IMR-90 (cell line): ENCODE data around the gene CYP39A1. TPM values are rescaled to one million over a fixed set of nuclear protein-coding genes. Genes with fewer than 3 reads are reported as not detected.

Experiments used
- ATAC-seq: fragments of 200-7000 bp; cut with Tn5 transposase; 2 replicates; pipeline ENCODE4 v1.9.1; 2020; ENCODE audit warnings: low read depth, mild to moderate bottlenecking, moderate library complexity
- BruUV-seq: library from RNA; stranded (reverse); fragments of 400-500 nt; replicated peaks from 2 replicates; lab custom pipeline; 2021; lab: Mats Ljungman, UMichigan
- CTCF ChIA-PET: fragments of 300-600 bp; formaldehyde crosslinking; extraction: SDS; loops from one replicate; lab custom pipeline; 2021; ENCODE audit warnings: antibody characterized with exemption; lab: Yijun Ruan, JAX
- POLR2A ChIA-PET: fragments of 300-600 bp; sonication (Branson Sonifier 250); formaldehyde crosslinking; loops from one replicate; lab custom pipeline; 2022; ENCODE audit warnings: antibody characterized with exemption; ENCODE audit not compliant: unreplicated experiment; lab: Charles Lee
- DNase-seq: peaks from one replicate; pipeline ENCODE4 v3.0.0; 2013
- H2AFZ ChIP-seq: replicated peaks from 2 replicates; pipeline ENCODE3; 2013; ENCODE audit warnings: low read length, mild to moderate bottlenecking; ENCODE audit not compliant: poor library complexity
- H2AK5ac ChIP-seq: 2 replicates; pipeline ENCODE4 v1.6.1; 2013; ENCODE audit warnings: low read depth, low read length, inconsistent platforms
- H2AK9ac ChIP-seq: replicated peaks from 2 replicates; pipeline ENCODE3; 2013; ENCODE audit warnings: mild to moderate bottlenecking, low read depth, low read length, moderate library complexity; ENCODE audit not compliant: poor library complexity
- H2BK120ac ChIP-seq: 2 replicates; pipeline ENCODE4 v1.6.1; 2013; ENCODE audit warnings: low read depth, low read length, inconsistent platforms
- H2BK15ac ChIP-seq: 3 replicates; pipeline ENCODE4 v1.6.1; 2013; ENCODE audit warnings: low read depth, low read length, inconsistent platforms
- H2BK20ac ChIP-seq: 2 replicates; pipeline ENCODE4 v1.6.1; 2013; ENCODE audit warnings: low read depth, mild to moderate bottlenecking, inconsistent platforms, low read length, moderate library complexity
- H2BK5ac ChIP-seq: 2 replicates; pipeline ENCODE4 v1.6.1; 2013; ENCODE audit warnings: mild to moderate bottlenecking, low read depth, low read length, inconsistent platforms; ENCODE audit not compliant: poor library complexity, severe bottlenecking
- H3K14ac ChIP-seq: replicated peaks from 2 replicates; pipeline ENCODE4 v1.6.1; 2013; ENCODE audit warnings: low read depth, low read length, inconsistent platforms
- H3K18ac ChIP-seq: 2 replicates; pipeline ENCODE4 v1.6.1; 2013; ENCODE audit warnings: low read depth, low read length, control low read depth
- H3K23ac ChIP-seq: 2 replicates; pipeline ENCODE4 v1.6.1; 2013; ENCODE audit warnings: low read depth, low read length, inconsistent platforms
- H3K27ac ChIP-seq: 2 replicates; pipeline ENCODE4 v1.5.1; 2013; ENCODE audit warnings: mild to moderate bottlenecking, control low read depth, low read length; ENCODE audit not compliant: insufficient read depth
- H3K27me3 ChIP-seq: 2 replicates; pipeline ENCODE4 v1.6.1; 2013; ENCODE audit warnings: low read length; ENCODE audit not compliant: control insufficient read depth, insufficient read depth
- H3K36me3 ChIP-seq: 2 replicates; pipeline ENCODE4 v1.6.1; 2013; ENCODE audit warnings: low read length, mixed read lengths; ENCODE audit not compliant: control insufficient read depth, insufficient read depth
- H3K4ac ChIP-seq: 2 replicates; pipeline ENCODE4 v1.6.1; 2013; ENCODE audit warnings: low read depth, low read length, inconsistent platforms
- H3K4me1 ChIP-seq: 2 replicates; pipeline ENCODE4 v1.6.1; 2013; ENCODE audit warnings: low read length, mixed read lengths; ENCODE audit not compliant: control insufficient read depth, insufficient read depth
- H3K4me2 ChIP-seq: 2 replicates; pipeline ENCODE4 v1.6.1; 2013; ENCODE audit warnings: low read depth, mild to moderate bottlenecking, control low read depth, low read length, moderate library complexity
- H3K4me3 ChIP-seq: 2 replicates; pipeline ENCODE4 v1.5.1; 2013; ENCODE audit warnings: low read depth, mild to moderate bottlenecking, control low read depth, low read length, moderate library complexity; ENCODE audit not compliant: insufficient read depth
- H3K56ac ChIP-seq: 2 replicates; pipeline ENCODE4 v1.6.1; 2013; ENCODE audit warnings: low read length, inconsistent platforms; ENCODE audit not compliant: insufficient read depth; ENCODE audit errors: extremely low read depth
- H3K79me1 ChIP-seq, 2 experiments: 2 replicates each; pipeline ENCODE4 v1.6.1; 2013; ENCODE audit warnings: low read length in 2 of 2, inconsistent platforms in 1 of 2, low read depth in 1 of 2
- H3K9ac ChIP-seq: 2 replicates; pipeline ENCODE4 v1.6.1; 2013; ENCODE audit warnings: low read depth, low read length, control low read depth
- H3K9me1 ChIP-seq: 2 replicates; pipeline ENCODE4 v1.6.1; 2013; ENCODE audit warnings: low read length, inconsistent platforms; ENCODE audit not compliant: insufficient read depth
- H3K9me3 ChIP-seq: 2 replicates; pipeline ENCODE4 v1.6.1; 2013; ENCODE audit warnings: low read length; ENCODE audit not compliant: control insufficient read depth, insufficient read depth
- H4K20me1 ChIP-seq: 2 replicates; pipeline ENCODE4 v1.6.1; 2013; ENCODE audit warnings: low read length, inconsistent platforms; ENCODE audit not compliant: insufficient read depth
- H4K5ac ChIP-seq: 2 replicates; pipeline ENCODE4 v1.6.1; 2013; ENCODE audit warnings: mild to moderate bottlenecking, low read depth, low read length, control low read depth
- H4K8ac ChIP-seq, 2 experiments: 2 replicates each; pipeline ENCODE4 v1.6.1; 2013; ENCODE audit warnings: low read depth in 2 of 2, low read length in 2 of 2, control low read depth in 1 of 2, inconsistent platforms in 1 of 2
- H4K91ac ChIP-seq: 2 replicates; pipeline ENCODE4 v1.6.1; 2013; ENCODE audit warnings: low read depth, low read length, inconsistent platforms; ENCODE audit not compliant: insufficient read depth
- BHLHE40 ChIP-seq: fragments of 150-350 bp; IDR thresholded peaks from 2 replicates; pipeline ENCODE4 v1.6.1; 2016; ENCODE audit warnings: mild to moderate bottlenecking, low read depth, low read length
- USF2 ChIP-seq: fragments of 150-350 bp; IDR thresholded peaks from 2 replicates; pipeline ENCODE4 v1.6.1; 2017; ENCODE audit warnings: mild to moderate bottlenecking, antibody characterized with exemption, low read length, low read depth
- WGBS, 2 experiments: methylation state at CpG; one replicate each; pipeline versions ENCODE4 v1.1.5 to v1.1.7; 2013; ENCODE audit warnings: missing lambda C conversion rate in 2 of 2; ENCODE audit not compliant: insufficient read length in 1 of 2; ENCODE audit errors: extremely low coverage in 2 of 2; 5-methylcytosine and 5-hydroxymethylcytosine counted together
- dilution Hi-C: fragments of 300-500 bp; cut with HindIII; formaldehyde crosslinking; loops from one replicate; pipeline ENCODE4 v1.14.3; 2018; ENCODE audit warnings: low sequenced_read_pairs; ENCODE audit not compliant: unreplicated experiment
- in situ Hi-C: fragments of 300-500 bp; cut with MboI; formaldehyde crosslinking; loops from 3 replicates; pipeline ENCODE4 v1.14.3; 2019; ENCODE audit warnings: low sequenced_read_pairs, inconsistent platforms, mixed read lengths
- intact Hi-C: fragments of 100-400 bp; cut with micrococcal nuclease; formaldehyde crosslinking; loops from 2 replicates; pipeline ENCODE4 v1.10.0; 2022
- polyA plus RNA-seq, 3 experiments: library from polyadenylated mRNA; depleted of rRNA; stranded (reverse); fragments of >200 nt; gene quantifications; 2 replicates each; pipeline ENCODE4 v1.2.3, GENCODE V29; 2012; ENCODE audit warnings: low replicate concordance in 1 of 3
- total RNA-seq: library from RNA; depleted of rRNA; stranded (reverse); fragments of >200 nt; gene quantifications from 2 replicates; pipeline ENCODE4 v1.2.3, GENCODE V29; 2012
- TF ChIP-seq, protein P1 (sequence below): fragments of 150-350 bp; IDR thresholded peaks from 2 replicates; pipeline ENCODE4 v1.6.1; 2016; ENCODE audit warnings: low read depth, mild to moderate bottlenecking, low read length, moderate library complexity, borderline replicate concordance

Gene CYP39A1
- total and polyA plus RNA-seq, 2 of the 4 experiments (the other 2 are of a cell fraction): 0.03 TPM; not detected in 1

GRCh38 chr6:46575530-46575929 lies 77.1 kb downstream of the CYP39A1 start:
- no peaks in the 10 kb centered on the region for H4K20me1 ChIP-seq
- no peak for TF ChIP-seq BHLHE40
- no peak for TF ChIP-seq USF2
- TF ChIP-seq, protein P1, sequence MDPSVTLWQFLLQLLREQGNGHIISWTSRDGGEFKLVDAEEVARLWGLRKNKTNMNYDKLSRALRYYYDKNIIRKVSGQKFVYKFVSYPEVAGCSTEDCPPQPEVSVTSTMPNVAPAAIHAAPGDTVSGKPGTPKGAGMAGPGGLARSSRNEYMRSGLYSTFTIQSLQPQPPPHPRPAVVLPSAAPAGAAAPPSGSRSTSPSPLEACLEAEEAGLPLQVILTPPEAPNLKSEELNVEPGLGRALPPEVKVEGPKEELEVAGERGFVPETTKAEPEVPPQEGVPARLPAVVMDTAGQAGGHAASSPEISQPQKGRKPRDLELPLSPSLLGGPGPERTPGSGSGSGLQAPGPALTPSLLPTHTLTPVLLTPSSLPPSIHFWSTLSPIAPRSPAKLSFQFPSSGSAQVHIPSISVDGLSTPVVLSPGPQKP: no peak
- dilution Hi-C loops: no loop called here

More at GRCh38 chr6:46575530-46575929, 77.1 kb downstream of the CYP39A1 start:
- CTCF ChIA-PET: no interaction called here
- H3K18ac ChIP-seq: no peak overlapping the region
- H2BK15ac ChIP-seq: no peak overlapping the region
- H3K27ac ChIP-seq: no peak overlapping the region
- POLR2A ChIA-PET: no interaction called here
- H2AK9ac ChIP-seq: no peak overlapping the region
- BruUV-seq: no TSS peak
- in situ Hi-C loops (no loop called here), intact Hi-C loops (no loop called here)
- no peak overlapping the region for H2AK5ac ChIP-seq
- WGBS, 2 experiments: 43% methylated on average over 2 of the region's 3 CpGs; no CpG with 5 or more reads in 1 of the 2 experiments
- H3K23ac ChIP-seq: no peak overlapping the region
- no peaks in the 10 kb centered on the region for H3K9me1 ChIP-seq
- H3K9me3 ChIP-seq: no peaks in the 10 kb centered on the region
- no peak overlapping the region for H2AFZ ChIP-seq
- H3K79me1 ChIP-seq: no peaks in the 10 kb centered on the region
- H3K56ac ChIP-seq: no peak overlapping the region
- H3K14ac ChIP-seq: no peak overlapping the region
- no peak overlapping the region for H2BK20ac ChIP-seq
- ATAC-seq (no peak), DNase-seq (no peak)
- H3K9ac ChIP-seq: no peak overlapping the region
- H4K8ac ChIP-seq: no peak overlapping the region
- no peak overlapping the region for H4K5ac ChIP-seq
- no peak overlapping the region for H4K91ac ChIP-seq
- H3K4me2 ChIP-seq: no peak overlapping the region
- no peak overlapping the region for H2BK120ac ChIP-seq
- no peaks in the 10 kb centered on the region for H3K27me3 ChIP-seq
- no peak overlapping the region for H3K4me3 ChIP-seq
- H3K4ac ChIP-seq: no peak overlapping the region
- no peaks in the 10 kb centered on the region for H3K36me3 ChIP-seq
- no peak overlapping the region for H2BK5ac ChIP-seq
- no peaks in the 10 kb centered on the region for H3K4me1 ChIP-seq
